GM19452 (cell line): ENCODE results near the gene TM7SF2.
"Not testable (repeated sequence)": the region's sequence is repeated elsewhere in the genome, so short reads cannot be mapped to it uniquely, and the experiment has no call there.

ENCODE experiments used
- ATAC-seq: cut with Tn5 transposase; IDR thresholded peaks from one replicate; pipeline ENCODE4 v1.9.1; 2021; ENCODE audit not compliant: unreplicated experiment

Gene TM7SF2

DNA sequence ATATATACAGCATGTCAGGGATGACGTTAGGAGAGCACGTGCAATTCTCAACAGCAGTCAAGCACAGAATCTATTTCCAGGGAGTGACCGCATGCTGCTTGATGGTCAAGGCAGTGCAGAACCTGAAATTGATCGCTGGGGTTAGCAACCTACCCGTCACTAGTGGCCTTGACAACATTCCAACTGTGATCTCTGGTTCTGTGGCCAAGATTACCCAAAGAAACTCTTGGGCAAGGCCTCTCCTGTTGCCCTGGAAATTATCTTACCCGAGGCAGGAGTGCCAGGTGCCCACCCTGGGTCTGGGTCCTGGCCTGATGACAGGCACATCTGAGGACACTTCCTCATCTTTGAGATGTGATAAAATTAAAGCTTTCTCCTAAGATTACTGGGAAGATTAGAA lies 2.2 kb downstream of the TM7SF2 start:
- no peak for ATAC-seq

DNA sequence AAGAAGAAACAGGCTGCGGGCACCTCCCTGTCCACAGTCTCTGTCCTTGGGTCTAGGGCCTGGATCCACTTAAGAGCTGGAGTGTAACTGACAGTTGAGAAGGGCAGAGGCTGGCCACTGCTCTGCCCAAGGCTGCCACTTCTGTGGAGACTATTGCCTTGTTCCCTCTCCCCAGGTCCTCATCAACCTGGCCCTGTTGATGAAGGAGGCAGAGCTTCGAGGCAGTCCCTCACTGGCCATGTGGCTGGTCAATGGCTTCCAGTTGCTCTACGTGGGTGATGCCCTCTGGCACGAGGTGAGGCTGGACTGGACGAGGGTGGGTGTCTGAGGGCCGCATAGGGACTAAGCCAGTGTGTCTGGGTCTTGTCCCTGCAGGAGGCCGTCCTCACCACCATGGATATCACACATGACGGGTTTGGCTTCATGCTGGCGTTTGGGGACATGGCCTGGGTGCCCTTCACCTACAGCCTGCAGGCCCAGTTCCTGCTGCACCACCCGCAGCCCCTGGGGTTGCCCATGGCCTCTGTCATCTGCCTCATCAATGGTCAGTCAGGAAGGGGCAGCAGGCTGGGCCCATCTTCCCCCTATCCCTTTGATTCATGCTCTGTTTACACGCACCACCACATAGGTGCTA lies 3.0 kb downstream of the TM7SF2 start:
- ATAC-seq: no peak

DNA sequence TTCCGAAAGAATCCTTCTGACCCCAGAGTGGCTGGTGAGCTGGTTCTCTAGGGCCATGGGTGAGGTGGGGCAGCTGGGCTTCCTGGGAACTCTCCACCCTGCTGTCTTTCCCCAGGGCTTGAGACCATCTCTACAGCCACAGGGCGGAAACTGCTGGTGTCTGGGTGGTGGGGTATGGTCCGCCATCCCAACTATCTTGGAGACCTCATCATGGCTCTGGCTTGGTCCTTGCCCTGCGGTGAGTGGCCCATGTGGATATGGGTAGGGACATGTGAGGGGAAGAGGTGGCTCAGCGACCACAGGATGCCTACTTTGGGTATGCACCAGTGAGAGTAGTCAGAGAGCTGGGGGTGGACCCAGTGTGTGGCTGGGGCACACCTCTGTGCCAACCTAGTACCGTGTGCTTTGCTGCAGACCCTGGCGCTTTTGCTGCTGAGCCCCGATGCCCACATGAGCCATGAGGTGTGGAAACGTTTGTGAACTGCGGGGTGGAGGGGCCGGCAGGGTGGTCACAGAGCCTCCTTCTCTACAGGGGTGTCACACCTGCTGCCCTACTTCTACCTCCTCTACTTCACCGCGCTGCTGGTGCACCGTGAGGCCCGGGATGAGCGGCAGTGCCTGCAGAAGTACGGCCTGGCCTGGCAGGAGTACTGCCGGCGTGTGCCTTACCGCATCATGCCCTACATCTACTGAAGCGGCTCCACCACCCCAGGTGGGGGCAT lies 3.9 kb downstream of the TM7SF2 start:
- ATAC-seq: no peak

GRCh38 chr11:65116370-65117205 lies 4.9 kb downstream of the TM7SF2 start:
- ATAC-seq: no peak

DNA sequence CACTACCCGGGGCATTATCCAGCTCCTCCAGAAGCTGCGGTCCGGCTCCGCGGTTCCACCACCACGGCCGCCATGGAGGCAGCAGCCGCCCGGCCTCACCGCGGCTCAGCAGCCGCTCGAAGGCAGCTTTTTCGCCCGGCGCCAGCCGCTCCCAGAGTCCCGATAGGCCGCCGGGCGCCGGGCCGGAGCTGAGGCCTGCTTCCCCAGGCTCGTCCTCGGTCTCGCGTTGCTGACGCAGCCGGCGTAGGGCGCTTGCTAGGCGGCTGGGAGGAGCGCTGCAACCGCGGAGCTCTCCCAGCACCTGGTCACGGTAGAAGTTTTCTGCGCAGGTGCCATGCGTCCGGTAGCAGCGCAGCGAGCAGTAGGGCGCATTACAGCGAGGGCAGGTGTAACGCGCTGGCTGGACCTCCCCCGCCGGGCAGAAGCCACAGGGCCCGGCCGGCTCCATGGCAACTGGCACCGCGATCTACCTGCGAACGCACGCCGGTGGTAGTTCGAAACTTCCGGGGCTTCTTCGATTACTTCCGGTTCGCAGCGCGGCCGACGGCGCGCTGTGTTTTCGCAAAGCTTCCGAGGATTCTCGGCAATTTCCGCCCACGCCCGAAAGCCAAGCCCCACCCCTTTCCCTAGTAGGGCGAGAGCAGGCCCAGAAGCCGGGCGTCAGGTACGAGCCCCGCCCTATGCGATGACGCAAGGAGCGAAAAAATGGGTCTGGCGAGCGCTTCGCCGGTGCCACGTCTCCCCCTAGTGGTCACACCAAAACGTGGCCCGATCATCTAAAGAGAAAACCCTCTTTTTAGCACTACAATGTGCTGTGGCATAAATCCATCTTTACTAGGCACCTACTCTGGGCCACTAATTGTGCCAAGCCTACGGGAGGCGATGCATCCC lies 5.8 kb downstream of the TM7SF2 start, which contains the start of gene ZNHIT2:
ZNHIT2 (minus strand) TSS at position 496 of the 891 bp plus-strand sequence; CDS start at position 448, 48 bp downstream.
- peak; percentile 61 for ATAC-seq

GRCh38 chr11:65118097-65118837 lies 6.6 kb downstream of the TM7SF2 start:
- no peak for ATAC-seq

GRCh38 chr11:65118891-65119669 lies 7.4 kb downstream of the TM7SF2 start:
- not testable (repeated sequence) for ATAC-seq

GRCh38 chr11:65119670-65119995 lies 8.0 kb downstream of the TM7SF2 start:
- no peak for ATAC-seq

DNA sequence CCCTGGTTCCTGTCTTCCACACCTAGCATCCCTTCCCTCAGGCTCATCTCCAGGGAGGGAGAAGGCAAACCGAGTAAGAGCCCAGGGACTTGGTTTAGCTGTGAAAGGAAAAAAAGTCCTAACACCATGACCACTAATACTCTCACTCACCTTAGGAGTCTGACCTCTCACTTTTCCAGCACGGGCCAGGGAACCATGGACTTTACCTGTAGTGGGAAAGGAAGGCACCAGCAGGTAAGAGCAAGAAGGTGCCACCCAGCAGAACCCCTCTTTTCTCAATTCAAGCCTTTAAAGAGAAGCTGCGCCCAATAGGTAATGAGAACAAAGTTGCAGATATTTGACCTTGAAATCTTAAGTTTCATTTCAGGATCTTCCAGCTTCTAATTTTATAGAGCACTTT lies 9.2 kb downstream of the TM7SF2 start:
- no peak for ATAC-seq

- ATAC-seq: no peak
Measured at GRCh38 chr11:65121447-65121864, 9.8 kb downstream of the TM7SF2 start.

GRCh38 chr11:65121865-65122696 lies 10.4 kb downstream of the TM7SF2 start, which contains the start of the genes FAU and MRPL49:
Gene FAU (minus strand): TSS chr11:65122134. CDS start chr11:65121813, 321 bp downstream.
Gene MRPL49 (plus strand): TSS chr11:65122321. CDS start chr11:65122347, 26 bp downstream.
- ATAC-seq: peak; percentile 60

GRCh38 chr11:65124480-65125196 lies 13.0 kb downstream of the TM7SF2 start:
- ATAC-seq: no peak

GRCh38 chr11:65125197-65126056 lies 13.8 kb downstream of the TM7SF2 start:
- no peak for ATAC-seq

DNA sequence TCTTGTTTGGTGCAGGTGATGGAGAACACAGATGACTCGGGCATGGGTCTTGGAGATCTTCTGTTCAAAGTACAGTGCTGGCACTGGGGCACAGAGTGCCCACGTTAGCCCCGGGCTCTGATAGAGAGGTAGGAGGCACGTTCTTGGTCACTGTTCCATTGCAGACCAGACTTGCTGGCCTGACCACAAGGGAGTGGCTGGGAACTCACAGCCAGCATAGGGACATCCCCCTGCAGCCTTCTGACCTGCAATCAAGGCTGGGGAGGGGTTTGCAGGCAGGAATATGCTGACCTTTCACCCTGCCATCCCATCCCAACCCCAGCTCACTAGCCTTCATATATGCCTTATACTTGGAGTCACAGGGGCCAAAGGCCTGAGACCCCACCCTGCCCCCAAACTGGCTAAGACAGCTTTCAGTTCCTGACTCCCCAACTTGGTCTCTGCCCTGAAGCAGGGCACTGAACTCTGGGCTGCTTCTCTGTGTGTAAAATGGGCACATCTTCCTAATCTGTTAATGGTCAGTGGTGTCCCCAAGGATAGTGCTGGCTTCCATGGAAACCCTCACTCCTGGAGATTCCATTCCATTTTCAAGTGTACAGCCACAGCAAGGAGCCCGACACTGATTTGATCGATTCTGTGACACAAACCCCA lies 15.1 kb downstream of the TM7SF2 start:
- no peak for ATAC-seq

DNA sequence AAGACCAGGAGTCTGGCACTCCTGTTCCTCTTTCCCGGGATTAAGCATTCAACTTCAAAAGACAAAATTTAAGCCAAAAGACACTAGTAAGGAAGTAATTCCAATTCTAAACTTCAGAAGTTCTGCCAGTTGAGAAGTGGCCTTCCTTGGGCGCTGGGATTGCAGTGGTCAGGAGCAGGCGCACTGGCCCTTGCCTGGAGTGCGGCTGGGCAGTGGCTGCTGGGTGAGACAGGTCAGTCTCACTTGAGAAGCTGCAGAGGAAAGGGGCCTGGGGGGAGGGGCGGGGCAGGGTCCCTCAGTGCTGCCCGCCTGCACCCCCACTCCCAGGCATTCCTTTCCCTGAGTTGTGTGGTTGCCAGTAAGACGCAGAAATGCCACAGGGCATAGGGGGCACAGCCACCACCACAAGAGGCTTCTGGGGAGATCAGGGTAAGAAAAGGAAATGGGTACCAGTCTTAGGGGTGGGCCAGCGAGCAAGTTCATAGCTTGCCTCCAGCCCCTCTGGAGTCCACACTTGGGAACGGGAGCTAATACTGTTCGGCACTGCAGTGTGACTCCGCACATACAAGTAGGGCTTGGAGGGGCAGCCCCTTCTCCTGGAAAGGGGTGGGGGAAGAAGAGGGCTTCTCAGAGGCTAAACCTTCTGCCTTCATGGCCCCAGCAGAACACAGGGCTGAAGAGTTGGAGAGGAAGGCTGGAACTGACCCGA lies 16.0 kb downstream of the TM7SF2 start:
- ATAC-seq: no peak
